ENCODE measurements around the gene VTI1A. TPM values are rescaled to one million over a fixed set of nuclear protein-coding genes. Genes with fewer than 3 reads are reported as not detected.

The VTI1A gene
- total and polyA plus RNA-seq, 2 of the 4 experiments (the other 2 are of a cell fraction) = 9.7 to 24.9 TPM

DNA sequence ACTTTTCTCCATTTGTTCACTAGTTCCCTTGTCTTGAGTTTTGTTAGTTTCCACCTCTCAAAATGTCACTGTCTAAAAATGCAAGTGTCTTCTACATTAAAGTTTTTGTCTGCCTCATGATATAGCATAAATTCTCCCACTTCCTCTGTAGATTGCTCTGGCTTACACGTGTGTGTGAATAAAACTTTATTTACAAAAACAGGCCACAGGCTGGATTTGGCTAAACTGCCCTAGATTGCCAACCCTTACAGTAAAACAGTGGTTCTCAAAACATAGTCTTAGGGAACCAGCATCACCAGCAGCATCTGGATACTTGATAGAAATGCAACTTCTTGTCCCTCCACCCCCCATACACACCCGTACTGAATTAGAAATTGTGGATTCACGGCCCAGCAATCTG is 207.8 kb downstream of the VTI1A start:
- no CpG with 5 or more reads among the region's 3 CpGs for WGBS, 2 experiments (ENCODE audit: extremely low coverage in 2 of 2, insufficient read length in 1 of 2)
- Histone ChIP-seq H4K8ac (ENCODE audit: low read depth in 2 of 2, low read length in 2 of 2) (no peak overlapping the region), H4K91ac (ENCODE audit: insufficient read depth, low read depth, low read length) (no peak overlapping the region), H3K14ac (replicated peaks; ENCODE audit: low read depth, low read length) (no peak overlapping the region), H2AK9ac (replicated peaks; ENCODE audit: low read depth, low read length, poor library complexity) (no peak overlapping the region), H3K4me1 (ENCODE audit: control insufficient read depth, insufficient read depth, low read length) (peaks cover 4% of the 10 kb centered on the region), H4K20me1 (ENCODE audit: insufficient read depth, low read length) (peaks cover 1% of the 10 kb centered on the region; the same call in 1 of the 2 replicates), H3K36me3 (ENCODE audit: control insufficient read depth, insufficient read depth, low read length) (no peaks in the 10 kb centered on the region), H3K56ac (ENCODE audit: extremely low read depth, insufficient read depth, low read length) (no peak overlapping the region), H2BK15ac (ENCODE audit: low read depth, low read length) (no peak overlapping the region), H3K9ac (ENCODE audit: low read depth, low read length) (no peak overlapping the region), H2BK5ac (ENCODE audit: low read depth, low read length, poor library complexity, severe bottlenecking) (no peak overlapping the region), H2AK5ac (ENCODE audit: low read depth, low read length) (no peak overlapping the region), H3K18ac (ENCODE audit: low read depth, low read length) (no peak overlapping the region), H3K27ac (ENCODE audit: insufficient read depth, low read length) (no peak overlapping the region), H3K9me3 (ENCODE audit: control insufficient read depth, insufficient read depth, low read length) (no peaks in the 10 kb centered on the region), H4K5ac (ENCODE audit: low read depth, low read length) (no peak overlapping the region), H3K79me1 (ENCODE audit: low read depth in 1 of 2, low read length in 2 of 2) (peaks cover 0 to 11% of the 10 kb centered on the region in 2 experiments; a peak in 2 of 4 replicates), H3K9me1 (ENCODE audit: insufficient read depth, low read length) (peaks cover 7% of the 10 kb centered on the region), H3K27me3 (ENCODE audit: control insufficient read depth, insufficient read depth, low read length) (no peaks in the 10 kb centered on the region), H2BK20ac (ENCODE audit: low read depth, low read length) (no peak overlapping the region), H2BK120ac (ENCODE audit: low read depth, low read length) (no peak overlapping the region), H3K23ac (ENCODE audit: low read depth, low read length) (no peak overlapping the region), H3K4ac (ENCODE audit: low read depth, low read length) (no peak overlapping the region), H3K4me2 (ENCODE audit: low read depth, low read length) (no peak overlapping the region), H2AFZ (replicated peaks; ENCODE audit: low read length, poor library complexity) (no peak overlapping the region), H3K4me3 (ENCODE audit: insufficient read depth, low read depth, low read length) (no peak overlapping the region)
- ATAC-seq (ENCODE audit: low read depth) = no peak
- CTCF ChIA-PET = interaction anchor here (1.2 kb wide), 1 partner anchor 183 kb away, joined by 4 read pairs; no protein-coding TSS in a partner anchor
- dilution Hi-C loops (cut with HindIII; ENCODE audit: low sequenced_read_pairs, unreplicated experiment) (no loop called here), in situ Hi-C loops (cut with MboI; ENCODE audit: low sequenced_read_pairs) (no loop called here), intact Hi-C loops (cut with micrococcal nuclease) (no loop called here)
- POLR2A ChIA-PET (ENCODE audit: unreplicated experiment) = no interaction called here
- BruUV-seq (replicated peaks) = no TSS peak
- DNase-seq = no peak
- TF ChIP-seq MXI1 (IDR thresholded peaks at IDR 0.05; ENCODE audit: borderline replicate concordance, low read depth, low read length) (no peak), CEBPB (IDR thresholded peaks at IDR 0.05; ENCODE audit: low read depth, low read length) (no peak), BHLHE40 (IDR thresholded peaks at IDR 0.05; ENCODE audit: low read depth, low read length) (no peak), RCOR1 (IDR thresholded peaks at IDR 0.05; ENCODE audit: insufficient replicate concordance, low read length) (no peak), RAD21 (IDR thresholded peaks at IDR 0.05; ENCODE audit: low read length) (no peak), MAZ (IDR thresholded peaks at IDR 0.05; ENCODE audit: borderline replicate concordance, low read depth, low read length) (no peak), FOS (IDR thresholded peaks at IDR 0.05; ENCODE audit: low read depth, low read length) (no peak), RFX5 (IDR thresholded peaks at IDR 0.05; ENCODE audit: low read depth, low read length) (no peak), CTCF (conservative IDR thresholded peaks at IDR 0.05; ENCODE audit: low read depth, low read length) (no peak), USF2 (IDR thresholded peaks at IDR 0.05; ENCODE audit: low read depth, low read length) (no peak), ELK1 (IDR thresholded peaks at IDR 0.05; ENCODE audit: borderline replicate concordance, low read depth, low read length) (no peak), CHD1 (IDR thresholded peaks at IDR 0.05; ENCODE audit: low read depth, low read length) (no peak), NFE2L2 (IDR thresholded peaks at IDR 0.05; ENCODE audit: low read depth, low read length) (no peak), POLR2A (IDR thresholded peaks at IDR 0.05; ENCODE audit: low read depth, low read length) (no peak), SMC3 (IDR thresholded peaks at IDR 0.05; ENCODE audit: low read depth, low read length) (no peak), MAFK (IDR thresholded peaks at IDR 0.05; ENCODE audit: low read depth, low read length) (no peak)

All from IMR-90 (cell line).